Mesangial cell (primary cell): ENCODE data around the gene GLCE. TPM values are rescaled to one million over a fixed set of nuclear protein-coding genes. Genes with fewer than 3 reads are reported as not detected.

ENCODE experiments used
- total RNA-seq: library from RNA; depleted of rRNA; stranded (reverse); fragments of >200 nt; gene quantifications from 2 replicates; pipeline ENCODE4 v1.2.3, GENCODE V29; 2015

The GLCE gene
- total RNA-seq = 14.2 and 14.5 TPM in 2 replicates

GRCh38 chr15:69160141-69160993 is at the start of gene GLCE:
TSS of gene GLCE (plus strand) at chr15:69160635. CDS start at chr15:69255807, 95,172 bp downstream.

GRCh38 chr15:69298697-69299441 is 138.4 kb downstream of the GLCE start, which contains the start of gene PAQR5:
TSS of gene PAQR5 (plus strand) at chr15:69298912. CDS start at chr15:69360081, 61,169 bp downstream.

Other genes with a start within 250 kb of the GLCE start
- 1.3 and 3.4 TPM in 2 replicates for gene SPESP1, start 230.1 kb upstream of the GLCE start, total RNA-seq
- 0.16 and 1.1 TPM in 2 replicates for gene NOX5, start 145.9 kb upstream of the GLCE start, total RNA-seq
- 0.81 and 0.89 TPM in 2 replicates for gene PAQR5, start 138.3 kb downstream of the GLCE start, total RNA-seq